ENCODE results near the gene CHMP3.
"Not testable (repeated sequence)": the region's sequence is repeated elsewhere in the genome, so short reads cannot be mapped to it uniquely, and the experiment has no call there.

Gene CHMP3

GRCh38 chr2:86500325-86501083, 62.7 kb downstream of the CHMP3 start:
- DNase-seq: no peak

GRCh38 chr2:86499326-86499725, 63.9 kb downstream of the CHMP3 start:
- no peak for DNase-seq

- DNase-seq: no peak
Observed at GRCh38 chr2:86498468-86499260, 64.6 kb downstream of the CHMP3 start.

GRCh38 chr2:86496391-86496790, 66.9 kb downstream of the CHMP3 start:
- DNase-seq: not testable (repeated sequence)

- no peak for DNase-seq
Observed at GRCh38 chr2:86492048-86492453, 71.2 kb downstream of the CHMP3 start.

GRCh38 chr2:86491088-86491487, 72.2 kb downstream of the CHMP3 start:
- no peak for DNase-seq

GRCh38 chr2:86490245-86490644, 73.0 kb downstream of the CHMP3 start:
- DNase-seq: no peak

- no peak for DNase-seq
Observed at GRCh38 chr2:86489542-86489941, 73.7 kb downstream of the CHMP3 start.

GRCh38 chr2:86488561-86489250, 74.5 kb downstream of the CHMP3 start:
- DNase-seq: no peak

- DNase-seq: no peak
Observed at GRCh38 chr2:86487062-86487461, 76.2 kb downstream of the CHMP3 start.

- no peak for DNase-seq
Observed at GRCh38 chr2:86485802-86486201, 77.4 kb downstream of the CHMP3 start.

- no peak for DNase-seq
Observed at GRCh38 chr2:86485103-86485502, 78.1 kb downstream of the CHMP3 start.

GRCh38 chr2:86484385-86484784, 78.9 kb downstream of the CHMP3 start:
- no peak for DNase-seq

GRCh38 chr2:86482034-86482433, 81.2 kb downstream of the CHMP3 start:
- no peak for DNase-seq

- no peak for DNase-seq
Observed at GRCh38 chr2:86480105-86480504, 83.1 kb downstream of the CHMP3 start.

- DNase-seq: no peak
Observed at GRCh38 chr2:86477349-86477748, 85.9 kb downstream of the CHMP3 start.

- no peak for DNase-seq
Observed at GRCh38 chr2:86476918-86477317, 86.3 kb downstream of the CHMP3 start.

- DNase-seq: no peak
Observed at GRCh38 chr2:86476092-86476491, 87.2 kb downstream of the CHMP3 start.

- no peak for DNase-seq
Observed at GRCh38 chr2:86471637-86472036, 91.6 kb downstream of the CHMP3 start.

GRCh38 chr2:86470890-86471289, 92.4 kb downstream of the CHMP3 start:
- no peak for DNase-seq

GRCh38 chr2:86468162-86469033, 94.8 kb downstream of the CHMP3 start:
- no peak for DNase-seq

GRCh38 chr2:86466306-86466705, 96.9 kb downstream of the CHMP3 start:
- no peak for DNase-seq

GRCh38 chr2:86464652-86465051, 98.6 kb downstream of the CHMP3 start:
- DNase-seq: no peak
